NCI-H460 (cell line): ENCODE data around the gene CPSF7. TPM values are rescaled to one million over a fixed set of nuclear protein-coding genes. Genes with fewer than 3 reads are reported as not detected.
"Not testable (repeated sequence)": the region's sequence is repeated elsewhere in the genome, so short reads cannot be mapped to it uniquely, and the experiment has no call there.

Source experiments
- DNase-seq: peaks from one replicate; pipeline ENCODE4 v3.0.0-alpha.2; 2016; ENCODE audit warnings: low read depth; ENCODE audit errors: extremely low read depth
- total RNA-seq: library from RNA; depleted of rRNA; stranded (reverse); fragments of >200 nt; shearing (Covaris generic); gene quantifications from 2 replicates; pipeline ENCODE4 v1.2.3, GENCODE V29; 2014

The CPSF7 gene
- total RNA-seq, 1 experiment from 2014 or later: 42.5 TPM

DNA sequence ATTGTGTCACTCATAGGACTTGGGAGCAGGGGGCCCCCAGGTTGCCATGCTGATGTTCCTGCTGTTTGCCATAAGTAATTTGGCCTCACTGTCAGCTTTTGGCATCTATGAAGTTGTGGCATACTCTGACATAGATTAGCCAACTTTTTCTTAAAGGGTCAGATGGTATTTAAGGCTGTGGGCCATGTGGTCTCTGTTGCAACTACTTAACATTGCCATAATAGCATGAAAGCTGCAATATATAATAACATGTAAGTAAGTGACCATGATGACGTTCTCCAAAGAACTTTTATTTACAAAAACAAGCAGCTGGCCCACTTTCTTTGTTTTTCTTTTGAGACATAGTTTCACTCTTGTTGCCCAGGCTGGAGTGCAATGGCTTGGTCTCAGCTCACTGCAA lies 39.6 kb downstream of the CPSF7 start:
- DNase-seq: no peak

DNA sequence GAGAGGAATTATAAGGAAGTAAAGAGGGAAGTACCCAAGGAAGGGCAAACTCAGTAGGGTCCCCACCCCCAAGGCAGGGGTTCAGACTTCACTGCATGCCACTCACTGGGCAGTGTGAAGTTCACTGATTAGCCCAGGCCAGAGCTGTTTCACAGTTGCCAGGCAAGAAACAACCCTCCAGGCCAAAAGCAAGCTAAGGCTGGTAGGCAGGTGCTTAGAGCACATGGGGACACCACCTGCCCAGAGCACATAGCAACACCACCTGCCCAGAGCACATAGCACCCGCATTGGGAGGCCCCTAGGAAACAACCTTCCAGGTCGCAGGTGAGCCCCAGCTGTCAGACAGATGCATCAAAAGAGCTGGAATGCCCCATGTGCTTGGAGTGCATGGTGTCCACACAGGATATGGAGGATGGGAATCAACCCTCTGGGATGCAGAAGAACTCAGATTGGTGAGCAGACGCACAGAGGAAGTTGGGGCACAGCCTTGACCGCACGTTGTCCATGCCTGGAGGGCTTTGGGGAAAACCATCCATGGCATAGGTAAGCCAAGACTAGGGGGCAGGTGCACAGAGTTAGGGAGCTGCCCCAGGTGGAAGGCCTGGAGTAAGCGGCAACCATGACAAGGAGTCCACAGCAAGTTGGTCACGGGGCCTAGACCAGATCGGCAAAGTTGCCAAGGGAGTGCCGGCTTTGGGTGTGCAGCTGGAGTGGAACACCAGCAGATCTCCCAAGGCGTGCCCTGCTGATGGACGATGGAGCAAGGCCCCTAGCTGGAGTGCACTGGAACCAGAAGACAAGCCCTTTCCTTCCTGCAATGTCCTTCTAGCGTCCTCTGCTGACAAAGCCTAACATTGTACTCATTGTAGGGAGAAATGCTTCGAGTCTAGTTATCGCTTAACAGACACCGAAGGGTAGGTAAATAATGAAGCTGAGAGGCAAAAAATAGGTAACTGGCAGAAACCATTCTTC lies 45.2 kb downstream of the CPSF7 start:
- no peak for DNase-seq

- not testable (repeated sequence) for DNase-seq
Measured at GRCh38 chr11:61383859-61384258, 45.9 kb downstream of the CPSF7 start.

GRCh38 chr11:61380884-61381283 lies 48.9 kb downstream of the CPSF7 start:
- DNase-seq: no peak

DNA sequence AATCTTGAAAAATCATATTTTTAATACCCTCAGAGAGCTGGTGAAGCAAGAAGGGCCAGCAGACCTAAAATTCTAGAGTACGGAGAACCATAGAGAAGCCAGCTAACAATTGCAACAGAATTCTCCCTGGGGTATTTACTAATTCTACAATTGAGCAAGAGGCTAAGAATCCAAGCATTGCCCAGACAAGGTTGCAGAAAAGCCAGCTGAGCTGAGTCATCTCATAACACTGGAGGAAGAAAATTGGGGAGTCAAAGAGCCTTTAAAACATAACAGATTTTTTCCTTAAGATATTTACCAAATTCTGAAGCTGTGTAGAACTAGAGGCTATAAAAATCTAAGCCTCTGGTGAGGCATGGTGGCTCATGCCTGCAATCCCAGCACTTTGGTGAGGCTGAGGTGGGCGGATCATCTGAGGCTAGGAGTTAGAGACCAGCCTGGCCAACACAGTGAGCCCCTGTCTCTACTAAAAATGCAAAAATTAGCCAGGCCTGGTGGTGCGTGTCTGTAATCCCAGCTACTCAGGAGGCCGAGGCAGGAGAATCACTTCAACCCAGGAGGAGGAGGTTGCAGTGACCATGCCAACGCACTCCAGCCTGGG lies 51.0 kb downstream of the CPSF7 start:
- peak; percentile 73 for DNase-seq

GRCh38 chr11:61377461-61378160 lies 52.2 kb downstream of the CPSF7 start:
- no peak for DNase-seq

- no peak for DNase-seq
Measured at GRCh38 chr11:61375761-61376108, 54.0 kb downstream of the CPSF7 start.

GRCh38 chr11:61372659-61373420 lies 56.9 kb downstream of the CPSF7 start:
- DNase-seq: no peak

DNA sequence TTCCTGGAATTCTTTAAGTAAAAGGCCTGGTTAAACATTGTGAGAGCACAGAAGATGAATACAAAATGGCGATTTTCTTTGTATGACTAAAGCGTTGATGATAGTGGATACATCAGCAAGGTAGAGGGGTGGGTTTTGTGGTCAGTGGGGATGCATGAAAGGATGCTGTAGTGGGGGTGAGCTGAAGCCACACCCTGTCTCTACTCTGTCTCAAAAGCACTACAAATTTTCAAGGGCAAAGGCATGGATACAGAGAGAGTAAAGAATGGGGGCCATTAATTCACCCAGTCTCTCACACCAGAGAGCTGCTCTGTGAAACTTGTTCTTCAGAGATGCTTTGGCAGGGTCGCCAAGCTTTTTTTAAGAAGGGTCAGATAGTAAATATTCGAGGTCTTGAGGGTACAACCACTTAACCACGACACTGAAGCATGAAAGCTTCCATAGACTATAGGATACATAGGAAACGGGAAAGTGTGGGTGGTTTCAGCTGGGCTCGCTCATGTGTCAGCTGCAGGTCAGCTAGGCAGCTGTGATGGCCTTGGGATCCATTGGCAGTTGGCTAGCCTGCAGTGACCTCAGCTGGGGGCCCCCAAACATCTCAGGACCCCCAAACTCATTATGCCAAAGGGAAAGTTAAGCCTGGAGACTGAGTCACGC lies 59.3 kb downstream of the CPSF7 start:
- no peak for DNase-seq

DNA sequence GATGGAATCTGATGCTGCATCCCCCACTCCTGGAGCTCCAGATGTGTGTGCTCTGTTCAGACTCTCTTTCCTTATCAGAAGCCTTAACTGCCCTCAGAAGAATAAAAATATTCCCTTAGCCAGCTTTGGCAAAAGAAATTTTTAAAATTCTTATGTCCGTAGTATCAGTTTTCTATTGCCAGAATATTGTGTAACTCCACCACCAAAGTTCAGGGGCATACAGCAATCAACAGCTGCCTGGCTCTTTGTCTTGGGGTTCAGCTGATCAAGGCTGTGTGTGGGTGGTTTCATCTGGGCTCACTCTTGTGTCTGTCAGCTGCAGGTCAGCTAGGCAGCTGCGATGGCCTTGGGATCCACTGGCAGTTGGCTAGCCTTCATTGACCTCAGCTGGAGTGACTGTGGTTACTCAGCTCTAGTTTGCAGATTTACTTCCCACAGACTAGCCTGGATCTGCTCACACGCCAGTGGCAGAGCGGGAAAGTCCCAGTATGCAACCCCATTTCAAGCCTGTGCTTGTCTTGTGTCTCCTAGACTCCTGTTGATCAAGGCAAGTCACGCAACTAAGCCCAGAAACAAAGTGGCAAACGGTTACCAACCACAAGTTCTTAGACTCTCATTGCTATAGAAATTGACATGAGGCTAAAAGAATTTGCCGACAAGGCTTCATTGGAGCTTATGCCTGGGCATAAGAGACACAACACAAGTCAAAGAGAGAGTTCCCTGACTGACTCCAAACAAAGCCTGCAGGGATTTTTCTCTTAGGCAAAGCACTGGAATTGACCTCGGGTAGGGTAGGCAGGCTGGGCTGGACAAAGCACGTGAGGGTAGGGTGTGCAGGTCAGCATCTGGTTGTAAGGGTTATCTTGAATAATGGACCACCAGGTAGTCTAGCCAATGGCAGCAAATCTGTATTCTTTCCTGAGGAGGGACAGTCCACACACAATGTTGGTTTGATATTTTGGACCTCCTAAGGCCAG lies 60.1 kb downstream of the CPSF7 start:
- no peak for DNase-seq

- no peak for DNase-seq
Measured at GRCh38 chr11:61368646-61369045, 61.1 kb downstream of the CPSF7 start.

- DNase-seq: no peak
Measured at GRCh38 chr11:61367406-61367805, 62.4 kb downstream of the CPSF7 start.

GRCh38 chr11:61364012-61364675 lies 65.6 kb downstream of the CPSF7 start:
- no peak for DNase-seq

GRCh38 chr11:61362542-61362875 lies 67.3 kb downstream of the CPSF7 start:
- no peak for DNase-seq

- DNase-seq: peak; percentile 83
Measured at GRCh38 chr11:61361741-61362541, 67.8 kb downstream of the CPSF7 start, which contains the start of the genes CYB561A3 and TMEM138. Gene CYB561A3, minus strand, starts transcription at chr11:61361882. Its CDS starts 5,169 bp downstream, at chr11:61356713. Gene TMEM138, plus strand, starts transcription at chr11:61362374. Its CDS starts 2,017 bp downstream, at chr11:61364391.

- no peak for DNase-seq
Measured at GRCh38 chr11:61361237-61361740, 68.5 kb downstream of the CPSF7 start.

DNA sequence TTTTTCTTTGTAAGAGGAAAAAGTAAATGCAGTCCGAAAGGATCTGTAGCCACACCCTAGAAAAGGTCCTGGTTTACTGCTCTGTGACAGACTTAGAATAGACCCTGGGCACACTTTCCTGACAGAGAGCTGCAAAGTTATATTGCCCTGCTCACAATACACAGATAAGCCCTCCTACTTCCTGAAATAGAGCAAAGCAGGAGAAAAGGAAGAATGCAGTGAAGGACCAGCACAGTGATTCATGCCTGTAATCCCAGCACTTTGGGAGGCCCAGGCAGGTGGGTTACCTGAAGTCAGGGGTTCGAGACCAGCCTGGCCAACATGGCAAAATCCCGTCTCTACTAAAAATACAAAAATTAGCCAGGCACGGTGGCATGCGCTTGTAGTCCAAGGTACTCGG lies 70.3 kb downstream of the CPSF7 start:
- no peak for DNase-seq
